ENCODE data around the gene SCYGR7. TPM values are rescaled to one million over a fixed set of nuclear protein-coding genes. Genes with fewer than 3 reads are reported as not detected.
"Not testable (repeated sequence)": the region's sequence is repeated elsewhere in the genome, so short reads cannot be mapped to it uniquely, and the experiment has no call there.

The SCYGR7 gene
- total RNA-seq, 1 experiment from 2014 or later: not detected

- H3K9me3 Mint-ChIP-seq (ENCODE audit: low read depth, unreplicated experiment): no peaks in the 10 kb centered on the region
- no peak within 1 kb of the TSS for H3K27ac Mint-ChIP-seq (ENCODE audit: unreplicated experiment)
- BruUV-seq (replicated peaks): no TSS peak
- no peak for TF ChIP-seq CTCF (IDR thresholded peaks at IDR 0.05; ENCODE audit: unreplicated experiment)
- no peak within 1 kb of the TSS for H3K4me3 Mint-ChIP-seq (ENCODE audit: low read depth, unreplicated experiment)
- CTCF ChIA-PET: interaction anchor here (1.0 kb wide), 1 partner anchor 166 kb away, joined by 3 read pairs; no protein-coding TSS in a partner anchor
- no peaks in the 10 kb centered on the region for H3K27me3 Mint-ChIP-seq (ENCODE audit: unreplicated experiment)
- peaks cover 24% of the 10 kb centered on the region for H3K4me1 Mint-ChIP-seq (ENCODE audit: low read depth, unreplicated experiment)
- no peaks in the 10 kb centered on the region for H3K36me3 Mint-ChIP-seq (ENCODE audit: insufficient read depth, unreplicated experiment)
- no peak for DNase-seq
- intact Hi-C loops (cut with micrococcal nuclease; ENCODE audit: unreplicated experiment): no loop called here
These were observed 3.6 kb upstream of the SCYGR7 start, which contains the start of gene SCYGR6 for GRCh38 chr2:227724394-227725039. Gene SCYGR6, minus strand, starts transcription at chr2:227724757. Its CDS starts 0 bp downstream, at chr2:227724757.

GRCh38 chr2:227739351-227739750, 11.2 kb downstream of the SCYGR7 start:
- no TSS peak for BruUV-seq (replicated peaks)
- no peak for TF ChIP-seq CTCF (IDR thresholded peaks at IDR 0.05; ENCODE audit: unreplicated experiment)
- H3K27me3 Mint-ChIP-seq (ENCODE audit: unreplicated experiment): no peaks in the 10 kb centered on the region
- no peaks in the 10 kb centered on the region for H3K36me3 Mint-ChIP-seq (ENCODE audit: insufficient read depth, unreplicated experiment)
- H3K4me3 Mint-ChIP-seq (ENCODE audit: low read depth, unreplicated experiment): no peak overlapping the region
- no peak for DNase-seq
- intact Hi-C loops (cut with micrococcal nuclease; ENCODE audit: unreplicated experiment): no loop called here
- no peak overlapping the region for H3K27ac Mint-ChIP-seq (ENCODE audit: unreplicated experiment)
- peaks cover 3% of the 10 kb centered on the region for H3K9me3 Mint-ChIP-seq (ENCODE audit: low read depth, unreplicated experiment)
- peaks cover 14% of the 10 kb centered on the region for H3K4me1 Mint-ChIP-seq (ENCODE audit: low read depth, unreplicated experiment)
- CTCF ChIA-PET: no interaction called here

- H3K36me3 Mint-ChIP-seq (ENCODE audit: insufficient read depth, unreplicated experiment); H3K4me3 Mint-ChIP-seq (ENCODE audit: low read depth, unreplicated experiment); BruUV-seq (replicated peaks); H3K27ac Mint-ChIP-seq (ENCODE audit: unreplicated experiment); H3K9me3 Mint-ChIP-seq (ENCODE audit: low read depth, unreplicated experiment); DNase-seq; H3K27me3 Mint-ChIP-seq (ENCODE audit: unreplicated experiment); intact Hi-C loops (cut with micrococcal nuclease; ENCODE audit: unreplicated experiment): not testable (repeated sequence)
- peaks cover 16% of the 10 kb centered on the region for H3K4me1 Mint-ChIP-seq (ENCODE audit: low read depth, unreplicated experiment)
- CTCF ChIA-PET: interaction anchor here (0.6 kb wide), 1 partner anchor 34 kb away, joined by 3 read pairs; no protein-coding TSS in a partner anchor
These were observed 12.6 kb downstream of the SCYGR7 start for GRCh38 chr2:227740705-227741104.

- intact Hi-C loops (cut with micrococcal nuclease; ENCODE audit: unreplicated experiment): no loop called here
- no peak for TF ChIP-seq CTCF (IDR thresholded peaks at IDR 0.05; ENCODE audit: unreplicated experiment)
- Mint-ChIP-seq H3K36me3 (ENCODE audit: insufficient read depth, unreplicated experiment) (no peaks in the 10 kb centered on the region), H3K9me3 (ENCODE audit: low read depth, unreplicated experiment) (no peaks in the 10 kb centered on the region), H3K27me3 (ENCODE audit: unreplicated experiment) (no peaks in the 10 kb centered on the region), H3K4me1 (ENCODE audit: low read depth, unreplicated experiment) (peaks cover 16% of the 10 kb centered on the region), H3K4me3 (ENCODE audit: low read depth, unreplicated experiment) (no peak within 1 kb of the TSS), H3K27ac (ENCODE audit: unreplicated experiment) (no peak within 1 kb of the TSS)
- CTCF ChIA-PET: no interaction called here
- DNase-seq: no peak
- no TSS peak for BruUV-seq (replicated peaks)
These were observed 17.5 kb downstream of the SCYGR7 start, which contains the start of gene SCYGR8 for GRCh38 chr2:227745594-227745993. Gene SCYGR8, plus strand, starts transcription at chr2:227745894. Its CDS starts 0 bp downstream, at chr2:227745894.

- H3K27ac Mint-ChIP-seq (ENCODE audit: unreplicated experiment): no peak overlapping the region
- peaks cover 16% of the 10 kb centered on the region for H3K4me1 Mint-ChIP-seq (ENCODE audit: low read depth, unreplicated experiment)
- no peaks in the 10 kb centered on the region for H3K36me3 Mint-ChIP-seq (ENCODE audit: insufficient read depth, unreplicated experiment)
- H3K4me3 Mint-ChIP-seq (ENCODE audit: low read depth, unreplicated experiment): no peak overlapping the region
- H3K27me3 Mint-ChIP-seq (ENCODE audit: unreplicated experiment): no peaks in the 10 kb centered on the region
- no peaks in the 10 kb centered on the region for H3K9me3 Mint-ChIP-seq (ENCODE audit: low read depth, unreplicated experiment)
- no TSS peak for BruUV-seq (replicated peaks)
- intact Hi-C loops (cut with micrococcal nuclease; ENCODE audit: unreplicated experiment): no loop called here
- CTCF ChIA-PET: no interaction called here
- no peak for DNase-seq
- no peak for TF ChIP-seq CTCF (IDR thresholded peaks at IDR 0.05; ENCODE audit: unreplicated experiment)
These were observed 19.9 kb downstream of the SCYGR7 start for GRCh38 chr2:227748079-227748478.

GRCh38 chr2:227756261-227756660, 28.1 kb downstream of the SCYGR7 start:
- Mint-ChIP-seq H3K36me3 (ENCODE audit: insufficient read depth, unreplicated experiment) (peaks cover 15% of the 10 kb centered on the region), H3K4me1 (ENCODE audit: low read depth, unreplicated experiment) (peaks cover 31% of the 10 kb centered on the region), H3K27ac (ENCODE audit: unreplicated experiment) (peak overlapping the region; percentile 12)
- BruUV-seq (replicated peaks); DNase-seq; H3K27me3 Mint-ChIP-seq (ENCODE audit: unreplicated experiment); intact Hi-C loops (cut with micrococcal nuclease; ENCODE audit: unreplicated experiment); H3K9me3 Mint-ChIP-seq (ENCODE audit: low read depth, unreplicated experiment); H3K4me3 Mint-ChIP-seq (ENCODE audit: low read depth, unreplicated experiment): not testable (repeated sequence)
- CTCF ChIA-PET: interaction anchor here (1.6 kb wide), 1 partner anchor 98 kb away, joined by 5 read pairs; no protein-coding TSS in a partner anchor

All from Calu3 (cell line).